Measurements from ENCODE around the gene F13A1.

DNA sequence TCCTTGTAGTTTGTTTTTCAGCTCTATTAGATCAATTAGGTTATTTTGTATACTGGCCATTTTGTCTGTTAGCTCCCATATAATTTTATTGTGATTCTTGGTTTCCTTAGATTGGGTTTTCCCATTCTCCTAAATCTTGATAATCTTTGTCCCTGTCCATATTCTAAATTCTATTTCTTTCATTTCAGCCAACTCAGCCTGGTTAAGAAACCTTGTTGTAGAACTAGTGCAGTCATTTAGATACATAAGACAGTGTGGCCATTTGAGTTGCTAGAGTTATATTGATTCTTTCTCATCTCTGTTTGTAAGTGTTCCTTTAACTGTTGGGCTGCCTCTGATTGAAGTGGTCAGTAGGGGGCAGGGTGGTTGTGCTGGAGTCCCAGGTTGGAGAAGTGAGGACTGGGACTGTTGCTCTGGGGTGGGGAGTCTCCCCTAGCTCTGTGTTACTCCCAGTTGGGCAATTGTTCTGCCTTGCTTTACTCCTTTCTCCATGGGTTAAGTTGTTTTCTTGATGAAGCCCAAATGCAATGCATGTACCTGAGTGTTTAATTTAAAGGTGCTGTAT lies 214.9 kb downstream of the F13A1 start:
- TF ChIP-seq CEBPB (IDR thresholded peaks at IDR 0.05; ENCODE audit: low read depth, low read length) = no peak
- no peak for TF ChIP-seq TAF7 (optimal IDR thresholded peaks at IDR 0.05; ENCODE audit: borderline replicate concordance, low read depth, low read length)
- no peak for TF ChIP-seq TAF1 (IDR thresholded peaks at IDR 0.05; ENCODE audit: low read depth, low read length)
- TF ChIP-seq, protein P1, sequence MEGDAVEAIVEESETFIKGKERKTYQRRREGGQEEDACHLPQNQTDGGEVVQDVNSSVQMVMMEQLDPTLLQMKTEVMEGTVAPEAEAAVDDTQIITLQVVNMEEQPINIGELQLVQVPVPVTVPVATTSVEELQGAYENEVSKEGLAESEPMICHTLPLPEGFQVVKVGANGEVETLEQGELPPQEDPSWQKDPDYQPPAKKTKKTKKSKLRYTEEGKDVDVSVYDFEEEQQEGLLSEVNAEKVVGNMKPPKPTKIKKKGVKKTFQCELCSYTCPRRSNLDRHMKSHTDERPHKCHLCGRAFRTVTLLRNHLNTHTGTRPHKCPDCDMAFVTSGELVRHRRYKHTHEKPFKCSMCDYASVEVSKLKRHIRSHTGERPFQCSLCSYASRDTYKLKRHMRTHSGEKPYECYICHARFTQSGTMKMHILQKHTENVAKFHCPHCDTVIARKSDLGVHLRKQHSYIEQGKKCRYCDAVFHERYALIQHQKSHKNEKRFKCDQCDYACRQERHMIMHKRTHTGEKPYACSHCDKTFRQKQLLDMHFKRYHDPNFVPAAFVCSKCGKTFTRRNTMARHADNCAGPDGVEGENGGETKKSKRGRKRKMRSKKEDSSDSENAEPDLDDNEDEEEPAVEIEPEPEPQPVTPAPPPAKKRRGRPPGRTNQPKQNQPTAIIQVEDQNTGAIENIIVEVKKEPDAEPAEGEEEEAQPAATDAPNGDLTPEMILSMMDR (IDR thresholded peaks at IDR 0.05; ENCODE audit: control extremely low read depth in 1 of 3, insufficient read depth in 1 of 3, low read depth in 1 of 3, low read length in 3 of 3) = peak; percentile 57 to 66 (median 64)
- TF ChIP-seq MAFK (IDR thresholded peaks at IDR 0.05; ENCODE audit: low read depth, low read length) = no peak
- no peak for TF ChIP-seq EZH2 (IDR thresholded peaks at IDR 0.05; ENCODE audit: low read depth, low read length, severe bottlenecking)
- no peak for TF ChIP-seq CHD2 (IDR thresholded peaks at IDR 0.05; ENCODE audit: low read length)

Measured in H1 (cell line).